GM12872 (cell line): ENCODE data around the gene INPPL1.

Experiments
- TF ChIP-seq, protein P1 (sequence below): IDR thresholded peaks from 3 replicates; pipeline ENCODE4 v1.5.1; 2011; ENCODE audit warnings: low read depth, mild to moderate bottlenecking, low read length, moderate library complexity; ENCODE audit not compliant: insufficient read depth

Gene INPPL1

DNA sequence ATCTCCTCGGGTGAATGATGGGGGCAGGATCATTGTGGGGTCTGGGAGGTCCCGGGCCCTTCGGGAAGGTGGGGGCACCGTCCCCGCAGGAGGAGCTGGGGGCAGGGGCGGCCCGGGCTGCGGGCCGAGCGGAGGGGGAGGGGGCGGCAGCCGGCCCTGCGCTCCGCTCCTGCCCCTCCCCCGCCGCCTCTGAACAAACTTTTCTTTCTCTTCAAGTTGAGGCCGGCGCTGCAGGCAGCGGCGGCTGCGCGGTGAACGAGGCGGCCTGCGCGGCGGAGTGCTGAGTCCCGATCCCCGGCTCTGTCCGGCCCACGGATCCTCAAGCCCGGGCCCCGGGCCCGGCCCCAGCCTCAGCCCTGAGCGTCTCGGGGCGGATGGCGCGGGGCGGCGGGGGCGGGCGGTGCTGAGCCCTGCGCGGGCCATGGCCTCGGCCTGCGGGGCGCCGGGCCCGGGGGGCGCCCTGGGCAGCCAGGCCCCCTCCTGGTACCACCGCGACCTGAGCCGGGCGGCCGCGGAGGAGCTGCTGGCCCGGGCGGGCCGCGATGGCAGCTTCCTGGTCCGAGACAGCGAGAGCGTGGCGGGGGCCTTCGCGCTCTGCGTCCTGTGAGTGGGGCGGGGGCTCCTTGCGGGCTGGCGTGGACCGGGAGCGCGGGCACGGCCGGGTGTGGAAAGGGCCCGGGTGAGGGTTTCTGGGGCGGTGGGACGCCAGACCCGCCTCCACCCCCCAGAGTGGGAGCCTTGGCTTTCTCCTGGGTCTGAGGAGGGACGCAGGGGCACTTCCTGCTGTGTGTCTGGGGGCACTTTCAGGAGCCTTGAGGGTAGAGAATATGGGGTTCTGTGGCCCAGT, at the start of gene INPPL1:
Gene INPPL1 (plus strand): TSS at position 204 of the 847 bp plus-strand sequence. CDS start 218 bp downstream, at position 422.
- TF ChIP-seq, protein P1, sequence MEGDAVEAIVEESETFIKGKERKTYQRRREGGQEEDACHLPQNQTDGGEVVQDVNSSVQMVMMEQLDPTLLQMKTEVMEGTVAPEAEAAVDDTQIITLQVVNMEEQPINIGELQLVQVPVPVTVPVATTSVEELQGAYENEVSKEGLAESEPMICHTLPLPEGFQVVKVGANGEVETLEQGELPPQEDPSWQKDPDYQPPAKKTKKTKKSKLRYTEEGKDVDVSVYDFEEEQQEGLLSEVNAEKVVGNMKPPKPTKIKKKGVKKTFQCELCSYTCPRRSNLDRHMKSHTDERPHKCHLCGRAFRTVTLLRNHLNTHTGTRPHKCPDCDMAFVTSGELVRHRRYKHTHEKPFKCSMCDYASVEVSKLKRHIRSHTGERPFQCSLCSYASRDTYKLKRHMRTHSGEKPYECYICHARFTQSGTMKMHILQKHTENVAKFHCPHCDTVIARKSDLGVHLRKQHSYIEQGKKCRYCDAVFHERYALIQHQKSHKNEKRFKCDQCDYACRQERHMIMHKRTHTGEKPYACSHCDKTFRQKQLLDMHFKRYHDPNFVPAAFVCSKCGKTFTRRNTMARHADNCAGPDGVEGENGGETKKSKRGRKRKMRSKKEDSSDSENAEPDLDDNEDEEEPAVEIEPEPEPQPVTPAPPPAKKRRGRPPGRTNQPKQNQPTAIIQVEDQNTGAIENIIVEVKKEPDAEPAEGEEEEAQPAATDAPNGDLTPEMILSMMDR: no peak

- TF ChIP-seq, protein P1: no peak
Observed at GRCh38 chr11:72177656-72178055, 46.9 kb upstream of the INPPL1 start.

GRCh38 chr11:72179049-72179803, 45.3 kb upstream of the INPPL1 start:
- TF ChIP-seq, protein P1: no peak

DNA sequence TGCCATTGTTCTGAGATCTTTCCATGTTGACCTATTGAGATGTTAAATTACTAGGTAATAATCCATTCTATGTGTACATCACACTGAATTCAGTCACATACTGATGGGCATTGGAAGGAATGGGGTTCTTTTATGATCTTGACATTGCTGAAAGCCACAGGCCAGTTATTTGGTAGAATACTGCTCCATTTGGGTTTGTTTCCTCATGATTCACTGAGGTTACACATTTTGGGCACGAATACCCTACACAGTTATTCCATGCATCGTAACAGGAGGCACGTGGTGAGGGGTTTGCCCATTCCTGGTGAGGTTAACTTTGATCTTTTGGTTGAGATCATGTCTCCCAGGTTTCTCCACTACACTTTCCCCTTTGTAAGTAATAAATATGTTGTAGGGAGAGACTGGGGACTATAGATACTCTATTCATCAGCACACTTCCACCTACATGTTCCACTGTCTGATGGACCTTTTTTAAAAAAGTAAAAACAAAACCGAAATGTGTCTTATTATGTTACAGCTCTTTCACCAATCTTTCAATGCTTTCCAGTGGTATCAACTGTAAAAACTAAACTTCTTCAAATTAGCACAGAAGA, 44.7 kb upstream of the INPPL1 start:
- TF ChIP-seq, protein P1: no peak

GRCh38 chr11:72181553-72181958, 43.0 kb upstream of the INPPL1 start:
- TF ChIP-seq, protein P1: peak; percentile 22; the same call in 1 of the 3 replicates

DNA sequence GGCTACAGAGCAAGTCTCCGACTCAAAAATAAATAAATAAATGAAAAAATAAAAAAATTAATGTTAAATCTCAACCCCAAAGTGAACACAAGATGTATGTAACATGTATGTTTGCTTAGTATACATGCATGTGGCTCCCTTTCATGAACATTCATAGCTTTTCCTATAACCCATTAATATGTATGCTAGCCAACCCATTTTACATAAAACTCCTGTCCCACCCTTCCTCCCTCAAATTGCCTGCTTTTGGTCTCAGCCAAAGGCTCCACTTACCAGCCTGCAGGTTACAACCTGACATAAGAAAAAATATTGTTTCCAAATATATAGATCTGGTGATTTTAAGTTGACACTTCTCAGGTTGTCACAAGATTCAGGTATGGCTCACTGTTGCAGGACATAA, 36.3 kb upstream of the INPPL1 start:
- TF ChIP-seq, protein P1: no peak
